ENCODE measurements around the gene CECR2. TPM values are rescaled to one million over a fixed set of nuclear protein-coding genes. Genes with fewer than 3 reads are reported as not detected.

The CECR2 gene
- total RNA-seq, 1 experiment from 2014 or later, result 154 TPM

DNA sequence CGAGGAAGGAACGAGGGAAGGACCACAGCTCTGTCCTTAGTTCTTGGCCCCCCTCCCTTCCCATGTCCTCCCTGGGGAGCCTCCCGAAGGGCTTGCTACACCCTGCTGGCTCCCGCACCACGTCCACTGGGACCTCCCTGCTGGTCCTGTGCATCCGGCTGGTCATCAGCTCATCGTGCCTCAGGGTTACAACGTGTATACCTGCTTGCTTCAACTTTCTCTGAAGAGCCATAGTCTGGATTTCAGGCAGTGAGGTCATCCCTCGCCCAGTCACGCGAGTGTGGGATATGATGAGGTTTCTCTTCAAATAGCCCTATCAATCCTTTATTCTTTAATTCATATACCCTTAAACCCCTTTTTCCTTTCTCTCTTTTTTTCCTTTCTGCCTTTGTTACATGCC lies 21.5 kb upstream of the CECR2 start:
- Mint-ChIP-seq H3K36me3 (ENCODE audit: insufficient read depth in 1 of 3, low read depth in 3 of 3) (no peaks in the 10 kb centered on the region; a peak in 1 of 7 replicates), H3K9me3 (no peaks in the 10 kb centered on the region), H3K27me3 (ENCODE audit: low read depth) (no peaks in the 10 kb centered on the region), H3K4me1 (peaks cover 6 to 7% of the 10 kb centered on the region in 2 experiments; a peak in 3 of 4 replicates), H3K27ac (no peak overlapping the region; a peak in 2 of 7 replicates), H3K4me3 (no peak overlapping the region)
- no peak for DNase-seq
- H2BK5ac ChIP-seq (ENCODE audit: insufficient read length, low read length), result no peak overlapping the region
- no peak overlapping the region for H2AK5ac ChIP-seq (ENCODE audit: insufficient read length, low read length)
- no peak overlapping the region for H3K18ac ChIP-seq (ENCODE audit: insufficient read length, low read depth, low read length)
- H4K5ac ChIP-seq (ENCODE audit: insufficient read length, low read depth, low read length), result no peak overlapping the region
- H2BK15ac ChIP-seq (ENCODE audit: low read depth, low read length), result no peak overlapping the region
- no peak overlapping the region for H4K8ac ChIP-seq (replicated peaks; ENCODE audit: insufficient read length, low read depth, low read length)
- H3K4me2 ChIP-seq (ENCODE audit: insufficient read depth, insufficient read length, low read length), result no peak overlapping the region
- no peaks in the 10 kb centered on the region for H3K23me2 ChIP-seq (ENCODE audit: insufficient read length, low read depth, low read length, poor library complexity, severe bottlenecking)
- H3K27me3 ChIP-seq (ENCODE audit: insufficient read depth, low read length), result no peaks in the 10 kb centered on the region
- no peak overlapping the region for H3K56ac ChIP-seq (ENCODE audit: insufficient read length, low read depth, low read length)
- H3K9me3 ChIP-seq (ENCODE audit: control insufficient read depth, low read depth, low read length), result no peaks in the 10 kb centered on the region
- no peak for TF ChIP-seq CTCF (conservative IDR thresholded peaks at IDR 0.05)
- H3K79me2 ChIP-seq (ENCODE audit: insufficient read depth, low read length), result no peaks in the 10 kb centered on the region
- H3K79me1 ChIP-seq (ENCODE audit: insufficient read depth, low read depth, low read length, poor library complexity, severe bottlenecking), result no peaks in the 10 kb centered on the region
- H3K23ac ChIP-seq (ENCODE audit: insufficient read length, low read depth, low read length), result no peak overlapping the region
- no peaks in the 10 kb centered on the region for H4K20me1 ChIP-seq (ENCODE audit: control insufficient read depth, insufficient read depth, insufficient read length)
- H4K91ac ChIP-seq (ENCODE audit: insufficient read length, low read depth, low read length), result no peak overlapping the region
- WGBS (ENCODE audit: extremely low coverage, insufficient read length, low lambda C conversion rate), result no CpG with 5 or more reads among the region's 11 CpGs
- H3K27ac ChIP-seq (ENCODE audit: insufficient read length, low read depth, low read length), result no peak overlapping the region
- no peak overlapping the region; the same call in 1 of the 2 replicates for H3K14ac ChIP-seq (ENCODE audit: insufficient read depth, low read length)
- H3K9ac ChIP-seq (ENCODE audit: extremely low read depth, insufficient read length, low read length), result no peak overlapping the region
- no peak overlapping the region for H2BK12ac ChIP-seq (ENCODE audit: insufficient read length, low read depth, low read length)
- no peak overlapping the region for H2AFZ ChIP-seq (ENCODE audit: low read length)
- no peak overlapping the region for H3T11ph ChIP-seq (ENCODE audit: low read length)
- H2BK20ac ChIP-seq (ENCODE audit: low read depth, low read length, poor library complexity, severe bottlenecking), result no peak overlapping the region
- no peak overlapping the region for H3K4ac ChIP-seq (ENCODE audit: low read depth, low read length)
- H3K4me1 ChIP-seq (ENCODE audit: insufficient read depth, low read length), result no peaks in the 10 kb centered on the region
- no peak overlapping the region for H2BK120ac ChIP-seq (ENCODE audit: low read depth, low read length, poor library complexity, severe bottlenecking)
